GM10847 (cell line): ENCODE measurements around the gene FAM174C.

Experiments
- POLR2A ChIP-seq: IDR thresholded peaks from 2 replicates; pipeline ENCODE4 v1.6.1; 2011; ENCODE audit not compliant: insufficient read length; ENCODE audit errors: extremely low read depth

FAM174C gene

DNA sequence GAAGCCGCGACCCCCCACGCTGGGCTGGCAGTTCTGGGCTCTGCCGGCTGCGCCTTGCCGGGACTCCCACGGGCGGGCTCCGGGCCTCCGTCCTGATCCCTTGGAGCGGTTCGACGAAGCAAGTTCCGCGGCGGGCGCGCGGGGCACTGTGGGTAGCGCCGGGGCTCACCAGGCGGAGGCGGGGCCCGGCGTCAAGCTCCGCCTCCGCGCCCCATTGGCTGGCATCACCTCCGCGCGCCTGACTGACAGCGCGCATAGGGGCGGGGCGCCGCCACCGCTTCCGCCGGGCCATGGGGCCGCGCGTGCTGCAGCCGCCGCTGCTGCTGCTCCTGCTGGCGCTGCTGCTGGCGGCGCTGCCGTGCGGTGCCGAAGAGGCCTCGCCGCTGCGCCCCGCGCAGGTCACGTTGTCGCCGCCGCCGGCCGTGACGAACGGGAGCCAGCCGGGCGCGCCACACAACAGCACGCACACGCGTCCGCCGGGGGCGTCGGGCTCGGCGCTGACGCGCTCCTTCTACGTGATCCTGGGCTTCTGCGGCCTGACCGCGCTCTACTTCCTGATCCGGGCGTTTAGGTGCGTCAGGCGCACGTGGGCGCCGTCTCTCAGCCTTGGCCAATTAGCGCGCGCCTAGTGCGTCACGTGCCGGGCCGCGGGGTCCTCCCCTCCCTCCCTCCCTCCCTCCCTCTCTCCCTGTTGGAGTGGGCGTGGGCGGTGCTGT lies at the start of gene FAM174C:
Gene FAM174C, plus strand, starts transcription at position 271 of the 716 bp plus-strand sequence. Its CDS starts 20 bp downstream, at position 291.
- TF ChIP-seq POLR2A, result peak; percentile 91

DNA sequence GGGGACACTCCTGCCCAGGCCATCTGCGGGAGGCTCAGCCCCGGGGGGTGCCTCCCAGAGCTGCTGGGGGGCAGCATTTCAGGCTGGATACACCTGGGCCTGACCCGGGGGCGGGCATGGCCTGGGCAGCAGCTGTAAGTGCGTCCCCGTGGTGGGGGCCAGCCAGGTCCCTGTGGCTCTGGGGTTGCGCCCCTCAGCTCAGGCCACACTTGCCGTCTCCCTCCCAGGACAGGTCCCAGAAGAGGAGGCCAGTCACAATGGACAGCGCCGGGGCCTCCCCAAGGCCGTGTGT lies 49.2 kb upstream of the FAM174C start:
- TF ChIP-seq POLR2A, result no peak

DNA sequence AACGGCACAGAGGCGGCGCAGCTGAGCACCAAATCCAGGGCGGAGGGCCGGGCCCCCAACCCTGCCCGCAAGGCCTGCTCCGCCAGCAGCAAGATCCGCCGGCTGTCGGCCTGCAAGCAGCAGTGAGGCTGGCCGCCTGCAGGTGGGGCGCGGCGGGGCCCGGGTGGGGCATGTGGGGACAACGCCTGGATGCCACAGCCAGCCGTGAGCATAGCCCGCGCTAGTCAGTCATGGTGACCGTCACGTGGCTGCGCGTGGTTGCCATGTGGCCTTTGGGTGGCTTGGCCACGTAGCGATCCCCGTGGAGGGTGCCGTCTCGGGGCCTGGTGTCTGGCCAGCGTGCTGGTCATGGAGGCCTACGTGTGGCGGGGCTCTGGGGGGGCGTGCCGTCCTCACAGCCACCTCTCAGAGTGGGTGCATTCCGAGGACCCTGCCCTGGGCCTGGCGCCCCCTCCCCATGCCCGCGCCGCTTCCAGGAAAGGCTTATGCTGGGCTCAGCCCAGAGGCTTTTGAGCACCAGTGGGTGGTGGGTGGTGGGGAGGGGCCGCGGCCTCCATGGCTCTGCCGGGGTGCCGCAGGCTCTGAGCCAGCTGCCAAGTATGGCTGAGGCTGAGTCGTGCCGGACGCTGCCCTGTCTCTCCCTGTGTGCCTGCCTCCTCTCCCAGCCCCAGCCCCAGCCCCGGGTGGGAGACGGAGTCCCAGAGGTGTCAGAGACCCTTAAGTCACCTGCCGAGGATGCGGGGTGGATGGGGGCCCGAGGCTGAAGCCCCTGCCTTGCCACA lies 48.6 kb upstream of the FAM174C start:
- no peak for TF ChIP-seq POLR2A

DNA sequence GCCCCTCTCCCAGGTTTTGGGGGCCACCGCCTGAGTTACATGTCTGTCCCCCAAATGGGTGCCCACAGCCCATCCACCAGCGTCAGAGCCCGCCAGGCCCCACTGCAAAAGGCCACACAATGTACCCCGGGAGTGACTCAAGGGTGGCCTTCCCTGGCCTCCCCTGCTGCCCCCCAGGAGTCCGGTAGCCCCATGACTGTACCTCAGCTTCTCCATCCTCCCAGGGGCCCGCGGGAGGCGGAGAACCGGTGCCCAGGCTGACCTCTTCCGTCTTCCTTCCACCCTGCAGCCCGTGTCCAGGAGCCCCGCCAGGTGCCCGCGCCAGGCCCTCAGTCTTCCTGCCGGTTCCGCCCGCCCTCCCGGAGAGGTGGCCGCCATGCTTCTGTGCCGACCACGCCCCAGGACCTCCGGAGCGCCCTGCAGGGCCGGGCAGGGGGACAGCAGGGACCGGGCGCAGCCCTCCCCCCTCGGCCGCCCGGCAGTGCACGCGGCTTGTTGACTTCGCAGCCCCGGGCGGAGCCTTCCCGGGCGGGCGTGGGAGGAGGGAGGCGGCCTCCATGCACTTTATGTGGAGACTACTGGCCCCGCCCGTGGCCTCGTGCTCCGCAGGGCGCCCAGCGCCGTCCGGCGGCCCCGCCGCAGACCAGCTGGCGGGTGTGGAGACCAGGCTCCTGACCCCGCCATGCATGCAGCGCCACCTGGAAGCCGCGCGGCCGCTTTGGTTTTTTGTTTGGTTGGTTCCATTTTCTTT lies 47.9 kb upstream of the FAM174C start:
- TF ChIP-seq POLR2A, result no peak

DNA sequence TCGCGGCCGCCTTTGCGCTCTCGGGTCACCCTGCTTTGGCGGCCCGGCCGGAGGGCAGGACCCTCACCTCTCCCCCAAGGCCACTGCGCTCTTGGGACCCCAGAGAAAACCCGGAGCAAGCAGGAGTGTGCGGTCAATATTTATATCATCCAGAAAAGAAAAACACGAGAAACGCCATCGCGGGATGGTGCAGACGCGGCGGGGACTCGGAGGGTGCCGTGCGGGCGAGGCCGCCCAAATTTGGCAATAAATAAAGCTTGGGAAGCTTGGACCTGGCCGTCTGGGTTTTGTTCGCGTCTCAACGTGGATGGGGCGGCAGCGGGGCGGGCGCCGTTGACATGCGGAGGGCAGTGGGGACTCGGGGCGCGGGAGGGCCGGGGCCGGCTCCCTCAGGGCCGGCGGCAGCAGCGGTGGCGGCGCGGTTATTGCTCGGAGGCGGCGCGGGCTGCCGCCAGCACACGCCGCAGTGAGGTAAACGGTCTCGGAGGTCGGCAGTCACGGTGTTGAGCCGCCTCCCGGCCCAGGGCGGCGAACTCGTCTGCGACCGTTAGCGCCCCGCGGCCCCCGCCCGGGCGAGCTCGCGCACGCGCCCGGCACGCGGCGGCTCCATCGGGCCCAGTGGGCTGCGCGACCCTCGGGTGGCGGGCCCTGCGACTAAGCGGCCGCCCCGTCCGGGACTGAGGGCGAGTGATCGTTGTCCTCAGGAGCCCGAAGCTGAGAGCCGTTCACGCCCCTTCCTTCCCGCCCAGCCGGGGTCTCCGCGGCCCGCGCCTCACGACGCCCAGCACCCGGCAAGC lies 47.0 kb upstream of the FAM174C start:
- TF ChIP-seq POLR2A, result no peak

DNA sequence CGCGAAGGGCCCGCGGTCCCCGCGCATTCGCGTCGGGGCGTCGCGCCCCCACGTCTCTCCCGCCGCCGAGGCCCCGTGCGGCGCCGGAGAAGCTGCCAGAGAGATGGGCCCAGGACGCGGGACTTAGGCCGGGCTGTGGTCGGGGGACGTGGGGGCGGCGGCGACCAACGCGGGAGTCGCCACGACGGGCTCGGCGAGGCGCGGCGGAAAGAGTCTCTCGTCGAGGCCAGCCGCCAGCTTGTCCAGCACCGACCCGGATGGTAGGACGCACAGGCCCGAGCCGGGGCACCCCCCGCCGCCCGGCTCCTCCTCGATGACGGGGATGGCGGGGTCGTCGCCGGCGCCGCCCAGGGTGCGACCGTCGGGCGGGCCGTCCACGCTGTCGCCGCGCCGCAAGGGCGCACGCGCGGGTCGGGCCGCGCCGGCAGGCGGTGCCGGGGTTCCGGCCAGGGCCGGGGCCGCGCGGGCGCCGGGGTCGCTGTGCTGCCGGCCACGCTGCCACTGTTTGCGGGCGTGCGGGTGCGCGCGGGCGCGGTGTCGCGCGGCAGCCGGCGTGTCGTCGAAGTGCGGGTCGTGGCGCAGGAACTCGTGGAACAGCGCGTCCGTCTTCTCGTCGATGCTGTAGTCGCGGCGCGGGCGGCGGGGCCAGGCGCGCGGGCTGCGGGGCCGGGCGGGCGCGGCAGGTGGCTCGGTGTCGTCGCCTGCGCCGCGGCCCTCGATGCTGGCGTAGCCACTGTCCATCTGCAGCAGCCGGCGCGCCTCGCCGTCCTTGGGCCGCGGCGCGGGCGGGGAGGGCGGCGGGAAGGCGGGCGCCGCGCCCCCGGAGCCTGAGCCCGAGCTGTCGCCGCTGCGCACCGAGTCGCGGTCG lies 46.0 kb upstream of the FAM174C start:
- no peak for TF ChIP-seq POLR2A

DNA sequence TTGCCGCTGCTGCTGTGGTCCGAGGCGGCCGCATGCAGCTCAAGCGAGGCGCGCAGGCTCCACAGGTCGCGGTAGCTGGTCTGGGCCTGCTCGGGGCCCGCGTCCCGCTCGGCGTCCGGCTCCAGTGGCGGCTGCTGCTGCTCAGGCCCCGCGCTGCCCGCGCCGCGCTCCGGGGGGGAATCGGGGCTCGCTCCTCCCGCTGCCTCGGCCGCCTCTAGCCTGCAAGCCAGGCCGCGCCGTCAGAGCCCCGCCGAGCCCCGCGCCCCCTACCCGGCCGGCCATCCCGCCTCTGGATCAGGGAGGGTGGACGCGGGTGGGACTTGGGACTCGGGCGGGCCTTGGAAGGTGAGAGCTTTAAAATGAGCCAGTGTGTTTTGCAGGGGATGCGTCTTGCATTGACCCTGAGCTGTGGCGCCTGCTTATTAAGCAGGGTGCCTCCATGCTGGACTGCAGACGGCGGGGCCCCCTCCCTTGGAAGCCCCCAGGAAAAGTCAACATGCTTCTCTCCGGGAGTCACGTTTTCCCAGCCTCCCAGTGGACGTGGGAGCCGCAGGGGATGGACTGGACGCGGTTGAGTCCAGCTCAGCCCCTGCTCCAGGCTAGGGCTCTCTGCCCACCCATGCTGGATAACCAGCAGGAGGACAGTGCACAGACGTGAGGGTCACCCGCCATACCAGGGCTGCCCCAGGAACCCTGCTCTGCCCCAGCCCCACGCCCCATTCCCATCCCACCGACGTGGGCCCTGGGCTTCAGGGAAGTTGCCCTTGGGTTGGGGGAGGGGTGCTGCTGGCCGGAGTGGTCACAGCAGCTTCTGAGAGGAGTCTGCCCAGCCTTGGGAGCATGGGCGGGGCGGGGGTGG lies 45.2 kb upstream of the FAM174C start:
- no peak for TF ChIP-seq POLR2A

DNA sequence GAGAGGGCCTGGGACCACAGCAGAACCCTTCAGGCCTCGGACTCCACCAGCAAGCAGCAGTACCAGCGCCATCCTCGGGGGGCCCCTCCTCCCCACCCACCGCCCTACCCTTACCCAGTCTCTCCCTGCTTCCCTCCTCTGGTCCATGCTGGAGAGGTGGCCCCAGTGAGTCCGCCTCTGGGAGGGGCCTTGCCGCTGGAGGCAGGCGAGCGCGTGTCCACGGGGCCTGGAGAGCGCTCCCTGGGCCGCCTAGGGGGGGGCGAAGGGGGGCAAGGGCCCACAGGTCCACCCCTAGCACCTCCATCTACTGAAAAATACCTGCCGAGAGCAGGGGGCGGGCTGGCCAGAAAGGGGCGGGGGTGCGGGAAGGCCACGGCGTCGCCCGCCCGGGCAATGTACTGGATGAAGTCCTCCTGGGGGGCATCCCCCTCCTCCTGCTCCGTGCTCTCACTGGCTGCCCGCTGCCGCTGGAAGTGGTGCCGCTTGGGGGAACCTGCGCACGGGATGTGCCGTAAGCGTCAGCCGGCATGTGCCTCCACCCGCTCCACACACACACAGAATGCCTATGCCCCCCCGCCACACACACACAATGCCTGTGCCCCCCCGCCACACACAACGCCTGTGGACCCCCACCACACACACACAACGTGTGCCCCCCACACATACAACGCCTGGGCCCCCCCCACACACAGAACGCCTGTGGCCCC lies 44.4 kb upstream of the FAM174C start:
- TF ChIP-seq POLR2A, result no peak

DNA sequence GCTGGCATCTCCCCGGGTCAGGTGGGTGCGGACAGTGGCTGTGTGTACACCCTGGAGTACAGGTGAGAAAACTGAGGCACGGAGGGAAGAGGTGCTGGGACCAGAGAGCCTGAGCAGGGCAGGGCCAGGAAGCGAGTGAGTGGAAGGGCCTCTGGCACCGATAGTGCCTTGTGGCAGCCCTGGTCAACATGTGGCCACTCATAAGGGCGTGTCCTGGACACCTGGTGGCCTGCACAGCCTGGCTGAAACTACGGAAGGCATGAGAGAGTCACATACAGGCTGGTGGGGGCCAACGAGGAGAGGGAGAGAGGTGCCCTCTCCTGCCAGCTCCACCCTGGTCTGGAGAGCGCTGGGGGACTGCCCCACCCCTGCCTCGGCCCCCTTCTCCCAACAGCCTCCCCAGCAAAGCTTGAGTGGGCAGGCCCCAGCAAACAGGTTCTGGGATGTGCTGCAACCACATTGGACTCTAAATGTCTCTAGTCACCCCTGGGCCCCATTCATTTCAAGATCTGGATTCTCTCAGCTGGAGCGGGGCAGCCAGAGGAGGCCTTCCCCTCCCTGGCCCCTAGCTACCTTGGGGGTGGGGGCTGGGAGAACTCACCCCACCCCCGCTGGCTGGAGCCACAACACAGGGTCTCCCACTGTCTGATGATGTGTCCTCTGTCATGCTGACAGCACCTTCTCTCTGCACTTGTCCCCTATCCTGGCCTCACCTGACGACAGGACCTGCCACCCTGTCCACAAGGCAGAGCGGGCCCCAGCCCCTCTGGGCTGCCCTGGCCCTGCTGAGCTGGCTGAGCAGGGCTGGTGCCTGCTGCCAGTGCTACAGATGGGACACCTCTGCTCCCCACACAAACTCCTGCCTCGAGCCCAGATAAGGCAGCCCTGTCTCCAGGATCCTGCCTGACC lies 43.3 kb upstream of the FAM174C start:
- no peak for TF ChIP-seq POLR2A

DNA sequence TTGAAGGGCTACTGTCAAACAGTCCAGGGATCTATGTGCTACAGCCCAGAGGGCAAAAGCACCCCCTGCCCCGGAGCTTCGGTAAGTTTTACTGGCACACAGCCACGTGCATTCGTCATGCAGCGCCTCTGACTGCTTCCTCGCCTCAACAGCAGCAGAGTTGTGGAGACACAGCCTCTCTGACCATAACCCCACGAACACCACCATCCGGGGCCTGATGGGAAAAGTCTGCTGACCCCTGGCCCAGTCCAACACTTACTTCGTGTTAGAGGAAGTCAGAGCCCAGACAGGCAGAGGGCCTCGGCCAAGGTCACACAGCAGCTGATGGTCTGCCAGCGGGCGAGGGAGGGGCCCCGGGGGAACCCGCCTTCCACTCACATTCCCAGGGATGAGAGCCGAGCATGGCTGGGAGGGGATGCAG lies 42.7 kb upstream of the FAM174C start:
- TF ChIP-seq POLR2A, result no peak

DNA sequence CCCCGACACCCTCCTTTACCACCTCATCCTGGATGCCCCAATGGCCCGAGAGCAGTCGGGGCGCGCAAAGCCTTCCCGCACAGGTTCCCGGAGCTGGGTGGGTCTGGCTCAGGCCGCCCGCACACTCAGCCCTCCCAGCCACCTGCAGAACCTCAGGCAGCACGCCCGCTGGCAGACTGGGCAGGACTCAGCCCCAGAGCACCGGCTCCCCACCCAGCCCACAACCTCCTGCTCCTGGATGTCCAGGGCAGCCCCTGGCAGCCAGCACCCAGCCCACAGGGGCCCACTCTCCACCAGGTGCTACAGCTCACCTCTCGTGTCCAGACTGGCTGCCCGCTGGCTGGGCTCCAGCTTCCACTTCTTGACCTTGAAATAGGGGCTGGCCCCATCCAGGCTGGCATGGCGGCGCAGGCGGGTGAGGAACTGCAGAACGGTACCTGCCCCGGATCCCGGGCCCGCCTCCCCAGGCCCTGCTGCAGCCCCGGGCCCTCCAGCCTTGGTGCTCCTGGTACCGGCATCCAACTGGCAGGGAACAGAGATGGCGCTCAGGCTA lies 42.1 kb upstream of the FAM174C start:
- no peak for TF ChIP-seq POLR2A
